ENCODE data around the gene CELF6.
A peak's percentile ranks its signal among the peaks of the same experiment; 100 is the strongest.

Gene CELF6

GRCh38 chr15:72338617-72339321 is 18.8 kb upstream of the CELF6 start:
- Mint-ChIP-seq H3K27ac (no peak overlapping the region), H3K27me3 (no peaks in the 10 kb centered on the region), H3K36me3 (peaks cover 62% of the 10 kb centered on the region), H3K4me1 (no peaks in the 10 kb centered on the region), H3K4me3 (no peak overlapping the region), H3K9me3 (no peaks in the 10 kb centered on the region)
- ATAC-seq: no peak

GRCh38 chr15:72338148-72338547 is 18.2 kb upstream of the CELF6 start:
- H3K9me3 Mint-ChIP-seq: no peaks in the 10 kb centered on the region
- no peak for ATAC-seq
- H3K27ac Mint-ChIP-seq: no peak overlapping the region
- no peaks in the 10 kb centered on the region for H3K4me1 Mint-ChIP-seq
- no peak overlapping the region for H3K4me3 Mint-ChIP-seq
- peaks cover 68% of the 10 kb centered on the region for H3K36me3 Mint-ChIP-seq
- no peaks in the 10 kb centered on the region for H3K27me3 Mint-ChIP-seq

GRCh38 chr15:72334842-72335241 is 14.9 kb upstream of the CELF6 start:
- no peak for ATAC-seq
- Mint-ChIP-seq H3K27me3 (no peaks in the 10 kb centered on the region), H3K36me3 (peaks cover 64% of the 10 kb centered on the region), H3K27ac (no peak overlapping the region), H3K9me3 (no peaks in the 10 kb centered on the region), H3K4me3 (no peak overlapping the region), H3K4me1 (no peaks in the 10 kb centered on the region)

- no peaks in the 10 kb centered on the region for H3K27me3 Mint-ChIP-seq
- no peak for ATAC-seq
- H3K27ac Mint-ChIP-seq: no peak overlapping the region
- H3K9me3 Mint-ChIP-seq: peaks cover 2% of the 10 kb centered on the region
- H3K36me3 Mint-ChIP-seq: peaks cover 70% of the 10 kb centered on the region
- H3K4me3 Mint-ChIP-seq: no peak overlapping the region
- H3K4me1 Mint-ChIP-seq: no peaks in the 10 kb centered on the region
These were observed 11.1 kb upstream of the CELF6 start for GRCh38 chr15:72331021-72331420.

- no peaks in the 10 kb centered on the region for H3K27me3 Mint-ChIP-seq
- H3K4me3 Mint-ChIP-seq: no peak overlapping the region
- H3K4me1 Mint-ChIP-seq: peaks cover 16% of the 10 kb centered on the region
- H3K36me3 Mint-ChIP-seq: peaks cover 44% of the 10 kb centered on the region
- ATAC-seq: no peak
- peaks cover 13% of the 10 kb centered on the region for H3K9me3 Mint-ChIP-seq
- H3K27ac Mint-ChIP-seq: no peak overlapping the region
These were observed 3.8 kb upstream of the CELF6 start for GRCh38 chr15:72323752-72324151.

- Mint-ChIP-seq H3K9me3 (peaks cover 6% of the 10 kb centered on the region), H3K4me3 (peak overlapping the region; percentile 72), H3K36me3 (peaks cover 12% of the 10 kb centered on the region), H3K4me1 (peaks cover 20% of the 10 kb centered on the region), H3K27ac (peak overlapping the region; percentile 7), H3K27me3 (no peaks in the 10 kb centered on the region)
- ATAC-seq: peak; percentile 74
These were observed 485 bp downstream of the CELF6 start for GRCh38 chr15:72319360-72319984.

- peaks cover 20% of the 10 kb centered on the region for H3K4me1 Mint-ChIP-seq
- ATAC-seq: no peak
- H3K36me3 Mint-ChIP-seq: peaks cover 2% of the 10 kb centered on the region
- peak overlapping the region; percentile 7 for H3K27ac Mint-ChIP-seq
- peak overlapping the region; percentile 72 for H3K4me3 Mint-ChIP-seq
- H3K27me3 Mint-ChIP-seq: no peaks in the 10 kb centered on the region
- no peaks in the 10 kb centered on the region for H3K9me3 Mint-ChIP-seq
These were observed 1.5 kb downstream of the CELF6 start for GRCh38 chr15:72318408-72318942.

GRCh38 chr15:72315706-72316370 is 4.1 kb downstream of the CELF6 start:
- Mint-ChIP-seq H3K9me3 (no peaks in the 10 kb centered on the region), H3K36me3 (no peaks in the 10 kb centered on the region), H3K4me3 (no peak overlapping the region), H3K27ac (no peak overlapping the region), H3K27me3 (no peaks in the 10 kb centered on the region), H3K4me1 (peaks cover 19% of the 10 kb centered on the region)
- no peak for ATAC-seq

GRCh38 chr15:72313881-72314280 is 6.1 kb downstream of the CELF6 start:
- Mint-ChIP-seq H3K4me1 (peaks cover 6% of the 10 kb centered on the region), H3K27me3 (no peaks in the 10 kb centered on the region), H3K4me3 (no peak overlapping the region), H3K9me3 (no peaks in the 10 kb centered on the region), H3K27ac (no peak overlapping the region), H3K36me3 (no peaks in the 10 kb centered on the region)
- ATAC-seq: no peak

- Mint-ChIP-seq H3K4me3 (no peak overlapping the region), H3K36me3 (no peaks in the 10 kb centered on the region), H3K4me1 (peaks cover 2% of the 10 kb centered on the region), H3K27me3 (no peaks in the 10 kb centered on the region), H3K27ac (no peak overlapping the region), H3K9me3 (no peaks in the 10 kb centered on the region)
- ATAC-seq: no peak
These were observed 6.5 kb downstream of the CELF6 start for GRCh38 chr15:72313448-72313840.

GRCh38 chr15:72312605-72313447 is 7.1 kb downstream of the CELF6 start:
- Mint-ChIP-seq H3K36me3 (no peaks in the 10 kb centered on the region), H3K4me3 (no peak overlapping the region), H3K27ac (no peak overlapping the region), H3K4me1 (no peaks in the 10 kb centered on the region), H3K27me3 (no peaks in the 10 kb centered on the region), H3K9me3 (no peaks in the 10 kb centered on the region)
- ATAC-seq: peak; percentile 85

- H3K9me3 Mint-ChIP-seq: no peaks in the 10 kb centered on the region
- no peak for ATAC-seq
- no peaks in the 10 kb centered on the region for H3K27me3 Mint-ChIP-seq
- no peak overlapping the region for H3K4me3 Mint-ChIP-seq
- peaks cover 8% of the 10 kb centered on the region for H3K36me3 Mint-ChIP-seq
- H3K27ac Mint-ChIP-seq: no peak overlapping the region
- H3K4me1 Mint-ChIP-seq: peaks cover 7% of the 10 kb centered on the region
These were observed 12.9 kb downstream of the CELF6 start for GRCh38 chr15:72307026-72307425.

- Mint-ChIP-seq H3K27ac (no peak overlapping the region), H3K27me3 (no peaks in the 10 kb centered on the region), H3K4me1 (peaks cover 7% of the 10 kb centered on the region), H3K36me3 (peaks cover 8% of the 10 kb centered on the region), H3K9me3 (no peaks in the 10 kb centered on the region), H3K4me3 (no peak overlapping the region)
- no peak for ATAC-seq
These were observed 13.7 kb downstream of the CELF6 start for GRCh38 chr15:72306211-72306785.

- H3K4me3 Mint-ChIP-seq: no peak overlapping the region
- H3K27ac Mint-ChIP-seq: no peak overlapping the region
- peaks cover 8% of the 10 kb centered on the region for H3K36me3 Mint-ChIP-seq
- peaks cover 7% of the 10 kb centered on the region for H3K4me1 Mint-ChIP-seq
- H3K9me3 Mint-ChIP-seq: no peaks in the 10 kb centered on the region
- no peak for ATAC-seq
- no peaks in the 10 kb centered on the region for H3K27me3 Mint-ChIP-seq
These were observed 15.4 kb downstream of the CELF6 start for GRCh38 chr15:72304596-72304995.

GRCh38 chr15:72302955-72303354 is 17.0 kb downstream of the CELF6 start:
- H3K4me1 Mint-ChIP-seq: peaks cover 7% of the 10 kb centered on the region
- no peak for ATAC-seq
- no peaks in the 10 kb centered on the region for H3K27me3 Mint-ChIP-seq
- no peak overlapping the region for H3K27ac Mint-ChIP-seq
- H3K4me3 Mint-ChIP-seq: no peak overlapping the region
- peaks cover 8% of the 10 kb centered on the region for H3K36me3 Mint-ChIP-seq
- no peaks in the 10 kb centered on the region for H3K9me3 Mint-ChIP-seq

Measured in stimulated activated memory B cell treated with anti-CD40 and anti-IgM and Interleukin-4, amounts not matched to agents 10 μg/mL and 1 μg/mL and 100 μg/mL, for 72 hours (primary cell).